ENCODE data around the gene DNAJC2.
"Not testable (repeated sequence)": the region's sequence is repeated elsewhere in the genome, so short reads cannot be mapped to it uniquely, and the experiment has no call there.

The DNAJC2 gene

DNA sequence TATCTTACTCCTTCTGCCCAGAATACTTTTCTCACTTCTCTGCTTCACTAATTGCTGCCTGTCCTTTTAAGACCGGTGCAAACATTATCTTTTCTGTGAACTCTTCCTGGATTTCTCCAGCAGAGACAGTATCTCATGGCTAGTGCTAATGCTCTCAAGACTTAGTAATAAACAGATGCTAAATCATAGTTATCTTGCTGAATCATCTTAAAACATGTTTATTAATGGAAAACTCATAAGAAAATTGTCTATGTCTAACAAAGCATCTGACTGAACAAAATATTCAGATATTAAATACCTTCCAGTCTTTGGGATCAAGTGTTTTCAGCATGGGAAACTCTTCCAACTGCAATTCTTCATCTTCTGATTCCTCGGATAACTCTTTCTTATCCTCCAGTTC is 3.1 kb downstream of the DNAJC2 start:
- no peak for DNase-seq (ENCODE audit: low read depth, low spot score)

- no peak for DNase-seq (ENCODE audit: low read depth, low spot score)
Measured at GRCh38 chr7:103338864-103339263, 5.7 kb downstream of the DNAJC2 start.

DNA sequence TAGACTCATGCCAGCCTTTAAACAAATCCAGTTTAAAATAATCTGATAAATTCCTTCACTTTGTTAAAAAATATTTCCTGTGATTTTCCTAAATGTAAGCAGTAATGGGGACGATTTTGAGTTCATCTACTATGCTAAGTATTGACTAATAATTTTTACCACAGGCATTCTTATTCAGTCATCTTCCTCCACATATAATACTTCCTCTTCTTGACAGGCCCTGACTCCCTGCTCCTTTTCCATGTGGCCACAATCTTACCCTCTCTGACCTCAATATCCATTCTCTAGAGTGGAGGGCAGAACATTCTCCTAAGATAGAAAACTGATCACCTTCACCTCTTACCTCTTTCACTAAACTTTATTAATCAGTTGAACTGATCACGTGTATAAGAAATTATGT is 7.8 kb downstream of the DNAJC2 start:
- no peak for DNase-seq (ENCODE audit: low read depth, low spot score)

- no peak for DNase-seq (ENCODE audit: low read depth, low spot score)
Measured at GRCh38 chr7:103325744-103326143, 18.8 kb downstream of the DNAJC2 start.

GRCh38 chr7:103317009-103317408 is 27.6 kb downstream of the DNAJC2 start:
- no peak for DNase-seq (ENCODE audit: low read depth, low spot score)

- DNase-seq (ENCODE audit: low read depth, low spot score) = no peak
Measured at GRCh38 chr7:103316380-103316941, 28.1 kb downstream of the DNAJC2 start.

DNA sequence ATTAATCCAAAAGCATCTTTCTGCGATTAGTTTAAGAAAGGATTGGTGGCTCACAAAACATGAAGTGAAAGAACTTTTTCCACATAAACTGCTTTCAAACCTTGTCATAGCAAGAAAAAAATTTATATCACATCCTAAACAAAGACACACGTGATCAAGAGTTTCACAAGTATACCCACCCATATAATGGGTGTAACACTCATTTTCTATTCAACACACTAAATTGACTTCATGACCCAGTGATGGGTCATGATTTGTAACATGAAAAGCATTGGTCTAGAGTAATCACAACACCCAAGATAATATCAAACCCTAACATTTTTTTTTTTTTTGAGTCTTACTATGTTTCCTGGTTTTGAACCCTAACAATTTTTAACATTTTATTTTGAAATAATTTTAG is 29.7 kb downstream of the DNAJC2 start:
- no peak for DNase-seq (ENCODE audit: low read depth, low spot score)

DNA sequence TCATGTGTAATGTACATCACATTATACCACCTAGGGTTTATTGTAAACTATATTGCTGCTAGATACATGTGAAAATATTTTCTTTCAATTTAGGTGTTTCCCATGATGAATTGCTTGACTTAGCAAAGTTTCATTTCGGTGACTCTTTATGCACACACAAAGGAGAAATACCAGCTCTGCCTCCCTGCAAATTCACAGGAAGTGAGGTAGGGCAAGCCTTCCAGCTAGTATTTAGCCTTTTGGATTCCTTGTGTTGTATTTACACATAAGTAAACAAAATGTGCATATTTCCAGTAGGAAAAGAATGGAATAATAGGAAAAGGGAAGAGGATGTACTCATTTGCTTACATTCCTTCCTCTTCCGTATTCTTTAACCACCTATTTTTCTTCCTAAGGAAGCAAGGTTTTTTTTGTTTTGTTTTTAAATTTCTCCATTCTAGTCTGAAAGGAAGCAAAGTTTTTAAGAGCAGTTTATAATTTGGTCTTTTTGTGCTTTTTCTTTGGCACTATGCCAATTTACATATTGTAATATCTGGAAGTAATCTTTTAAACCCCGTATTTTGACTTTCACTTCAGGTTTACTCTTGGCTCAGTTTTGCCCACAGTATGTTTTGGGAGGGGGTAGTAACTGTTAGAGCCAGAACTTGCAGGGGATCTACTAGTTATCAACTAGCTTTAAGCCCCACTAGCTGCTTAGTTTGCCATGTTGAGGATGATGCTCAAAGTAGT is 36.9 kb downstream of the DNAJC2 start:
- DNase-seq (ENCODE audit: low read depth, low spot score) = no peak

- DNase-seq (ENCODE audit: low read depth, low spot score) = no peak
Measured at GRCh38 chr7:103301441-103301840, 43.1 kb downstream of the DNAJC2 start.

- DNase-seq (ENCODE audit: low read depth, low spot score) = no peak
Measured at GRCh38 chr7:103299660-103300059, 44.9 kb downstream of the DNAJC2 start.

- no peak for DNase-seq (ENCODE audit: low read depth, low spot score)
Measured at GRCh38 chr7:103297837-103298179, 46.8 kb downstream of the DNAJC2 start.

GRCh38 chr7:103296901-103297836 is 47.4 kb downstream of the DNAJC2 start, which contains the start of gene PMPCB:
PMPCB (plus strand) TSS chr7:103297435; CDS start chr7:103297460, 25 bp downstream.
- peak; percentile 66 for DNase-seq (ENCODE audit: low read depth, low spot score)

DNA sequence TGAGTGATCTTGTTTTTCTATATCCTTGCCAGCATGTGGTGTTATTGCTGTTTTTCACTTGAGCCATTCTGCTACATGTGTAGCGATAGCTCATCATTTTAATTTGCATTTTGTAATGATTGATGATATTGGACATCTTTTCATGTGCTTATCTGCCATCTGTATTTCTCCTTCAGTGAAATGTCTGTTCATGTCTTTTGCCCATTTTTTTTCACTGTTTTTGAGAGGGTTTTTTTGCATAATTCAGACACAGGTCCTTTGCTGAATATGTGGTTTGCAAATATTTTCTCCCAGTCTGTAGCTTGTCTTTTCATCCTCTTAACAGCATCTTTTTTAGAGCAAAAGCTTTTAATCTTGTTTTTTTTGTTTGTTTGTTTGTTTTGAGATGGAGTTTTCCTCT is 51.0 kb downstream of the DNAJC2 start:
- DNase-seq (ENCODE audit: low read depth, low spot score) = no peak

DNA sequence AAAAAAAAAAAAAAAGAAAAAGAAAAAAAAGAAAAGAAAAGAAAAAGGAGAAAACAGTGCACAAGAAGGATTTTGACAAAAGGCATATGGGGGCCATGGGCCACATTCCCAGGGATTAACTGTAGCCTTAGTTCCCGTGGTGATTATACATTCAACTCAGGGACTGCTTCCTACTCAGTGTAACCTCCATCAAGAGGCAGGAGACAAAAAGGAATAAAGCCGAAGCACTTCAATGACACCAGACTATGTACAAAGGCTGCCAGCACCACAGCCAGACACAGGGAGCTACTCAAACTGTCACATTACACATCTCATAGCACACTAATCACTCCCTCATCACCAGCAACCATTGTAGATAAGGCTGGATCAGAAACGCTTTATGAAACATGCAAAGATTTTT is 52.4 kb downstream of the DNAJC2 start:
- DNase-seq (ENCODE audit: low read depth, low spot score) = no peak

DNA sequence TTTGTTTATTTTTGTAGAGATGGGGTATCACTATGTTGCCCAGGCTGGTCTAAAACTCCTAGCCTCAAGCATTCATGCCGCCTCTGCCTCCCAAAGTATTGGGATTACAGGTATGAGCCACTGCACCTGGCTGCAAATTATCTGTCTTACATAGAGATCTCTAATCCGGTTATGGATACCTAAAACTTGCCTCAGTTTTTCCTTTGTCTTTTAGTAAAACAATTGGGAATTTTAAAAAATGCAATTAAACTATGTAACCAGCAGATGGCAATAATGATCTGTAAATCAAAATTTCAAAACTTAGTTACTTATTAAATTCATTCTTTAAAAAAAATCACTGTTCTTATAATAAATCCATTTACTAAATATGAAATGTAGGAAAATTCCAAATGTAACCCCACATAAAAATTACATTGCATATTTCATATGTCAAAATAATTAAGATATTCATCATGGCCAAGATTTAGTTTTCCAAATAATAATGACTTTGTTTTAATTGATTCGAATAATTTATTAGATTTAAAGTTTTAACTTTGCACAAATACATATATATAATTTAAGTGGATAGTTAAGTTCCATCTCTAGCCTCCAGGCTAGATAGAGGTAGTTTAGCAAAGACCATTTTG is 61.7 kb downstream of the DNAJC2 start:
- not testable (repeated sequence) for DNase-seq (ENCODE audit: low read depth, low spot score)

- DNase-seq (ENCODE audit: low read depth, low spot score) = not testable (repeated sequence)
Measured at GRCh38 chr7:103280803-103281155, 63.8 kb downstream of the DNAJC2 start.

DNA sequence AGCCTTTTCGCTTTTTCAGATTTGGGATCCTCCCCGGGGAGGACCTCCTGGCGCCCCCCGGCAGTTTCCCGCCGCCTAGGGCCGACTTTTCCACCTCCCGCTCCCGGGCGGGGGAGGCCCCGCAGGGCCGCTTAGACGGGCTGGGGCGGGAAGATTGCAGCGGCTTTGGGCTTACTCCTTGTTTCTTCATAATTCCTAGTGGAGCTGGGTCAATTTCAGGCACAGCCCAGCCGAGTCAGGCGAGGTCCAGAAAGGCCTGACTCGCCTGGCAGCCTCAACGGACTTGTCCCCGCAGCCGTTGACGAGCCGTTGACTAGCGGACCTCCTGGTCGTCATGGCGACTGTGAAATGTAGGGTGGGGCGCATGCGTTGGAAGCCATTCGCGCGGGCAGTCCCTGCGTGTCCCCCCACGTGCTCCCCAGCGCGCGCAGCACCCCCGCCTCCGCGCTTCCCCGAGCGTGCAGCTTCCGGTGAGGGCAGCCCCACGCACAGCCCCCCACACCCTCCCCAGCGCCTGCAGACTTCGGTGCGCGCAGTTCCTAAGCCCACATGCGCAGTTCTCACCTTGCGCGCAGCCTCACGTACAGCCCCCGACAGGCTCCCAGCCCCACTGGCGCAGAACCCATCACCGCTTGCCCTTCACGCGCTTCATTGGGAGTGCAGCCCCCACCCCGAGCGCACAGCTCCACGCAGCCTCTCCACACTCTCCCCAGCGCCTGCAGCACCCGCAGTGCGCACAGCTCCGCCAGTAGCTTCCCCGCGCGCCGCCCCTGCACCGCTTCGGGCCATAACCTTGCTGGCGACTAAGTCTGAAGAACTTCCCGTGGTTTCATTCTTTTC is 64.4 kb downstream of the DNAJC2 start:
- peak; percentile 4 for DNase-seq (ENCODE audit: low read depth, low spot score)

DNA sequence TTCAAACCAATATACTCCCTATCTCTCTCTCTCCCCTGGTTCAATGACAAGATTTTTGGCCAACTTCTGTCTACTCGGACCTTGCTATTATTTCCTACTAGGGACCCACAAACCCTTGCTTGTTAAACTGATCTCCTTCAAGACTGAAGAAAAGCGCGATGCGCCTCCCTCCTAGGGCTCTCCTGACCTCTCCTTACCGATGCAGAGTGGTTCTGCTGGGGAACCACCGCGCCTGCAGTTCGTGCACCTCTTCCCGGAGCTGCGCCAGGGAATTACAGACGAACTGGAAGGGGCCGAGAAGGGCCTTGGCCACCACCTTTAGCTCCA is 65.0 kb downstream of the DNAJC2 start:
- not testable (repeated sequence) for DNase-seq (ENCODE audit: low read depth, low spot score)

DNA sequence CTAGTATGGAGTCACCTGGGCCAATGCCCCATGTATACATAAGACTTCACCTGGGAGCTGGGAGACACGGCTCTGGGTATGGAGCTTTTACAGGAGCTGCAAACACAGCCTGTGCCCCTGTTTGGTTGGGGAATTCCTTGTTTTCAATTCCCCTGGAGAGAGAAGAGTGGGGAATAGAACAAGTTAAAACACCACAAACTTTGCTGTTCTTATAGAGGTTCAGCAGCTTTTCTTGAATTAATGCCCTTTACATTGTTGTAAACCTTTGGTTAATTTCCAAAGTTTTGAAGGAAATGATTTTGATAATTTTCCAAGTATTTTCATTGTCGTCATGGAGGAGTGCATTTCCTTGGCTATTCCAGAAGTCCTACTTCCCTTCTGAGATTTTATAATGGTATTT is 66.4 kb downstream of the DNAJC2 start:
- not testable (repeated sequence) for DNase-seq (ENCODE audit: low read depth, low spot score)

DNA sequence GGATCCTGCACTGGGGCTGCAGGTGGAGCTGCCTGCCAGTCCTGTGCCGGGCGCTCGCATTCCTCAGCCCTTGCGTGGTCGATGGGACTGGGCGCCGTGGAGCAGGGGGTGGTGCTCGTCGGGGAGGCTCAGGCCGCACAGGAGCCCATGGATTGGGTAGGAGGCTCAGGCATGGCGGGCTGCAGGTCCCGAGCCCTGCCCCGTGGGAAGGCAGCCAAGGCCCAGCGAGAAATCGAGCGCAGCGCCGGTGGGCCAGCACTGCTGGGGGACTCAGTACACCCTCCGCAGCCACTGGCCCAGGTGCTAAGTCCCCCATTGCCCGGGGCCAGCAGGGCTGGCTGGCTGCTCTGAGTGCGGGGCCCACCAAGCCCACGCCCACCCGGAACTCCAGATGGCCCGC is 69.7 kb downstream of the DNAJC2 start:
- DNase-seq (ENCODE audit: low read depth, low spot score) = not testable (repeated sequence)

- DNase-seq (ENCODE audit: low read depth, low spot score) = not testable (repeated sequence)
Measured at GRCh38 chr7:103273374-103273773, 71.2 kb downstream of the DNAJC2 start.
